Keratinocyte (primary cell): ENCODE data around the gene PDILT. TPM values are rescaled to one million over a fixed set of nuclear protein-coding genes. Genes with fewer than 3 reads are reported as not detected.

Source experiments
- DNase-seq: peaks from one replicate; pipeline ENCODE4 v3.0.0-alpha.2; 2011; ENCODE audit warnings: low read depth, missing footprints, low spot score
- FAIRE-seq: peaks from 2 replicates; lab custom pipeline; 2011; peaks lifted over from hg19 to GRCh38; lab: Jason Lieb, UNC
- H2AFZ ChIP-seq: 2 replicates; pipeline ENCODE4 v1.6.0; 2012; ENCODE audit warnings: low read length, control low read depth, inconsistent platforms; ENCODE audit not compliant: control insufficient read depth
- H3K27ac ChIP-seq: 2 replicates; pipeline ENCODE4 v1.5.1; 2011; ENCODE audit warnings: low read length; ENCODE audit not compliant: control insufficient read depth, insufficient read depth
- H3K27me3 ChIP-seq: 3 replicates; pipeline ENCODE4 v1.6.0; 2011; ENCODE audit warnings: low read length; ENCODE audit not compliant: control insufficient read depth, insufficient read depth; ENCODE audit errors: extremely low read depth
- H3K36me3 ChIP-seq, 2 experiments: 2 replicates in 1 of 2; 3 replicates in 1 of 2; pipeline ENCODE4 v1.5.1; 2011; ENCODE audit warnings: low read length in 2 of 2, mild to moderate bottlenecking in 1 of 2; ENCODE audit not compliant: control insufficient read depth in 2 of 2, insufficient read depth in 2 of 2; ENCODE audit errors: extremely low read depth in 1 of 2
- H3K4me1 ChIP-seq: 3 replicates; pipeline ENCODE4 v1.5.1; 2011; ENCODE audit warnings: low read length; ENCODE audit not compliant: control insufficient read depth, insufficient read depth; ENCODE audit errors: extremely low read depth
- H3K4me2 ChIP-seq: 3 replicates; pipeline ENCODE4 v1.6.0; 2011; ENCODE audit warnings: low read depth, low read length; ENCODE audit not compliant: control insufficient read depth, insufficient read depth; ENCODE audit errors: extremely low read depth
- H3K4me3 ChIP-seq, 3 experiments: fragments of 200-600 bp in 1 of 3; sonication (generic) in 1 of 3; 2 replicates in 2 of 3; 3 replicates in 1 of 3; pipeline ENCODE4 v1.5.1; 2011 to 2016; ENCODE audit warnings: low read length in 3 of 3, mild to moderate bottlenecking in 3 of 3, control low read depth in 2 of 3, inconsistent platforms in 1 of 3, low read depth in 1 of 3, mixed read lengths in 1 of 3, mixed run types in 1 of 3, moderate library complexity in 1 of 3; ENCODE audit not compliant: control insufficient read depth in 2 of 3, insufficient read depth in 2 of 3; ENCODE audit errors: extremely low read depth in 1 of 3
- H3K79me2 ChIP-seq: 2 replicates; pipeline ENCODE4 v1.6.0; 2012; ENCODE audit warnings: low read length; ENCODE audit not compliant: control insufficient read depth, insufficient read depth
- H3K9ac ChIP-seq: 3 replicates; pipeline ENCODE4 v1.6.0; 2011; ENCODE audit warnings: low read length; ENCODE audit not compliant: control insufficient read depth, insufficient read depth; ENCODE audit errors: extremely low read depth
- H3K9me1 ChIP-seq: 3 replicates; pipeline ENCODE4 v1.6.0; 2011; ENCODE audit warnings: low read length; ENCODE audit not compliant: control insufficient read depth, insufficient read depth; ENCODE audit errors: extremely low read depth
- H3K9me3 ChIP-seq: 2 replicates; pipeline ENCODE4 v1.5.1; 2012; ENCODE audit warnings: low read depth, low read length; ENCODE audit not compliant: control insufficient read depth
- H4K20me1 ChIP-seq: 3 replicates; pipeline ENCODE4 v1.6.0; 2011; ENCODE audit warnings: low read length; ENCODE audit not compliant: control insufficient read depth, insufficient read depth; ENCODE audit errors: extremely low read depth
- CTCF ChIP-seq, 3 experiments: IDR thresholded peaks in 1 of 3; conservative IDR thresholded peaks in 1 of 3; optimal IDR thresholded peaks in 1 of 3; 2 replicates in 2 of 3; 3 replicates in 1 of 3; pipeline versions ENCODE3 to v1.5.1; 2011; ENCODE audit warnings: low read length in 3 of 3, mild to moderate bottlenecking in 3 of 3, moderate library complexity in 2 of 3, control low read depth in 1 of 3, inconsistent platforms in 1 of 3; ENCODE audit not compliant: insufficient read depth in 2 of 3; ENCODE audit errors: extremely low read depth in 1 of 3
- EZH2 ChIP-seq: IDR thresholded peaks from one replicate; pipeline ENCODE4 v1.6.1; 2012; ENCODE audit warnings: inconsistent platforms, mild to moderate bottlenecking, low read length, moderate library complexity
- dilution Hi-C: fragments of 300-500 bp; cut with MboI; formaldehyde crosslinking; loops from one replicate; pipeline ENCODE4 v1.7.0; 2020; ENCODE audit warnings: low sequenced_read_pairs; ENCODE audit not compliant: extremely low pct_ligation_motif_present
- polyA plus RNA-seq, 5 experiments: library from polyadenylated mRNA; depleted of rRNA in 3 of 5; stranded (reverse) in 3 of 5; stranded (forward) in 1 of 5; unstranded in 1 of 5; fragments of >200 nt; gene quantifications; 1 replicate in 1 of 5; 2 replicates in 3 of 5; 3 replicates in 1 of 5; pipeline versions ENCODE4 v1.2.1 to v1.2.3, GENCODE V29; 2011 to 2012; ENCODE audit warnings: missing spikeins in 2 of 5, low read depth in 1 of 5, low replicate concordance in 1 of 5

Gene PDILT
- polyA plus RNA-seq, 1 donor (not counting 4 experiments of a cell fraction or from before 2014, with no cell fraction given), result not detected

- Histone ChIP-seq H4K20me1 (no peaks in the 10 kb centered on the region), H3K4me2 (no peak overlapping the region), H3K4me1 (no peaks in the 10 kb centered on the region), H3K36me3 (no peaks in the 10 kb centered on the region), H2AFZ (no peak overlapping the region), H3K4me3 (no peak overlapping the region), H3K9ac (no peak overlapping the region), H3K9me1 (no peaks in the 10 kb centered on the region), H3K9me3 (no peaks in the 10 kb centered on the region), H3K27me3 (no peaks in the 10 kb centered on the region), H3K79me2 (no peaks in the 10 kb centered on the region), H3K27ac (no peak overlapping the region)
- dilution Hi-C loops, result no loop called here
- FAIRE-seq (no peak), DNase-seq (no peak)
- TF ChIP-seq EZH2, result no peak
- no peak for TF ChIP-seq CTCF (optimal IDR thresholded peaks at IDR 0.05 in 1 of 3, IDR thresholded peaks at IDR 0.05 in 1 of 3, conservative IDR thresholded peaks at IDR 0.05 in 1 of 3; ENCODE audit: extremely low read depth in 1 of 3, insufficient read depth in 2 of 3, low read length in 3 of 3)
Measured at GRCh38 chr16:20395946-20396345, 8.6 kb downstream of the PDILT start.

GRCh38 chr16:20393801-20394577 is 10.5 kb downstream of the PDILT start:
- Histone ChIP-seq H3K4me3 (no peak overlapping the region), H3K4me1 (no peaks in the 10 kb centered on the region), H3K27ac (no peak overlapping the region), H3K36me3 (no peaks in the 10 kb centered on the region), H4K20me1 (no peaks in the 10 kb centered on the region), H2AFZ (no peak overlapping the region), H3K9ac (no peak overlapping the region), H3K27me3 (no peaks in the 10 kb centered on the region), H3K79me2 (no peaks in the 10 kb centered on the region), H3K4me2 (no peak overlapping the region), H3K9me1 (no peaks in the 10 kb centered on the region), H3K9me3 (no peaks in the 10 kb centered on the region)
- dilution Hi-C loops, result no loop called here
- DNase-seq (no peak), FAIRE-seq (no peak)
- no peak for TF ChIP-seq EZH2
- no peak for TF ChIP-seq CTCF (optimal IDR thresholded peaks at IDR 0.05 in 1 of 3, IDR thresholded peaks at IDR 0.05 in 1 of 3, conservative IDR thresholded peaks at IDR 0.05 in 1 of 3; ENCODE audit: extremely low read depth in 1 of 3, insufficient read depth in 2 of 3, low read length in 3 of 3)
